ENCODE measurements around the gene FABP6. TPM values are rescaled to one million over a fixed set of nuclear protein-coding genes. Genes with fewer than 3 reads are reported as not detected.

Gene FABP6
- polyA plus RNA-seq, 2 of the 4 experiments (the other 2 are of a cell fraction): 0.75 to 0.93 TPM

DNA sequence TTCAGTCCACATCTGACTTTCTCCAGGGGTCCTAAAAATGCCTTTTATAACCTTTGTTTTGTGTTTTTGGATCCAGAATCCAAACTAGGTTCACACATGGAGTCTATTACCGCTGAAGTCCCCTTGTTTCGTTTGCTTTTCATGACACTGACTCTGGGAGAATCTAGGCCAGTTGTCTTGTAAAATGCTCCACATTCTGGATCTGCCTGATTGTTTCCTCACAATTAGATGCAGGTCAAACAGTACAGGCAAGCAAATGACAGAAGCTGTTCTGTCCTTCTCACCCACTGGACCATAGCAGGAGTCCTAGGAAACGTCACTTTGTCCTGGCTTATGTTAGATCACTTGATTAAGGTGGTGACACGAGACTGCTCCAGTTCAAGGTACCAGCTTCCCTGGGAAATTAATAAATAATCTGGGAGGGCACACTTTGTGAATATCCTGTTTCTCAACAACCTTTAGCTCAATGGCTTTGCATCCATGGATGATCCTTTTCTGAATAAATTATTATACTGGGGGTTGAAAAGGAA is 34.1 kb downstream of the FABP6 start:
- DNase-seq (ENCODE audit: low read depth in 1 of 2, low spot score in 1 of 2) (no peak), ATAC-seq (no peak), FAIRE-seq (no peak)
- Histone ChIP-seq H3K4me2 (no peak overlapping the region), H3K27ac (no peak overlapping the region), H3K4me3 (no peak overlapping the region), H3K9me3 (no peaks in the 10 kb centered on the region), H3K4me1 (no peaks in the 10 kb centered on the region)
- WGBS (ENCODE audit: missing lambda C conversion rate): 98% methylated on average over 4 of the region's 4 CpGs
- ChIA-PET POLR2A (no interaction called here), CTCF (interaction anchor here (0.6 to 1.4 kb wide), 4 partner anchors 9 to 357 kb away, joined by 3 to 4 read pairs (median 3); no protein-coding TSS in a partner anchor)
- TF ChIP-seq POLR2A (IDR thresholded peaks at IDR 0.05; ENCODE audit: low read length) (no peak), HEYL (CRISPR knock-in tag; IDR thresholded peaks at IDR 0.05) (no peak), MAZ (IDR thresholded peaks at IDR 0.05; ENCODE audit: borderline replicate concordance, low read depth, low read length) (no peak)

DNA sequence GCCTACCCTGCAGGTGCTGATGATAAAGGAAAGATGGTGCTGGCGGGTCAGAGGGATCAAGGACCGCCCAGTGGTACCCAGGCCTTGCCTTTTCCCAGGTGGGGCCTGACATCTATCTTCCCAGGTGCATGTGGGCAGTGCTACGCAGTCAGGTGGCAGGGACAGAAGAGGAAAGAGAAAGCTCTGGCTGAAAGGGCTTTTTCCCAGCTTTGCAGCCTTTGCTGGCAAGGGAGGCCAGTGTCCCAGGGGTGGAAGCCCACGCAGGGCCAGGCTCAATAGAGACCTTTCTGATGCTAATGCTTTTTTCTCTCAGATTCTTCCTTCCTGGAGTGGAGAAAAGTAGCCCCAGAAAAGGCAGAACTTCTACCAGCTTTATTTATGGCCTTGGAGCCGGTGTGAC is 36.7 kb downstream of the FABP6 start:
- FAIRE-seq: no peak
- H3K4me1 ChIP-seq: no peaks in the 10 kb centered on the region
- POLR2A ChIA-PET: interaction anchor here (0.7 kb wide), 1 partner anchor 845 kb away, joined by 5 read pairs; no protein-coding TSS in a partner anchor

DNA sequence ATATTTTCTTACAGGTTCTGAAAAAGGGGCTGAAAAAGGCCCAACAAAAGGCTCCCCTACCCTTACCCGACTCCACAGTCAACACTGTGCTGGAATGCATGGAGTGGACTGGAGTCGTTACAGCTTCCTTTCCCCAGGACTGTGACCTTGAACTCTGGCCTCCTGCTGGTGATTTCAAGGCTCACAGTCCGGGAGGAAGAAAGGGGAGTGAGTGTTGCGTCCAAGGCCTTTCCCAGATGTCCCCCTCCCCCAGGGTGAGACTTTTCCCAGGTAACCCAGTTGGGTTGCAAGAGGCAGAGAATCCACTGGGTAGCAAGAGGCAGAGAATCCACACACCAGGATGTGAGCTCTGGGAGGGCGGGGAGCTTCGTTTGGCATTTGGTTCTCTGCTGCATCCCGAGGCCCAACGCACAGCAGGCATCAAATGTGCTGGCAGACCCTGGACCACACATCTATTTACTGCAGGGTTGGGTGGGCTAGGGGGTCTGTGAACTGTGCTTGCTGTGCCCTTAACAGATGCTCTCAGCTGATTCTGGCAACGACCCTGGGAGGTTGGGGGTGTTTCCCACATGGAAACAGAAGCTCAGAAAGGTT is 37.5 kb downstream of the FABP6 start:
- POLR2A ChIA-PET: no interaction called here
- H3K9me3 ChIP-seq: no peaks in the 10 kb centered on the region
- no peak overlapping the region for H3K4me3 ChIP-seq
- TF ChIP-seq, protein P1, sequence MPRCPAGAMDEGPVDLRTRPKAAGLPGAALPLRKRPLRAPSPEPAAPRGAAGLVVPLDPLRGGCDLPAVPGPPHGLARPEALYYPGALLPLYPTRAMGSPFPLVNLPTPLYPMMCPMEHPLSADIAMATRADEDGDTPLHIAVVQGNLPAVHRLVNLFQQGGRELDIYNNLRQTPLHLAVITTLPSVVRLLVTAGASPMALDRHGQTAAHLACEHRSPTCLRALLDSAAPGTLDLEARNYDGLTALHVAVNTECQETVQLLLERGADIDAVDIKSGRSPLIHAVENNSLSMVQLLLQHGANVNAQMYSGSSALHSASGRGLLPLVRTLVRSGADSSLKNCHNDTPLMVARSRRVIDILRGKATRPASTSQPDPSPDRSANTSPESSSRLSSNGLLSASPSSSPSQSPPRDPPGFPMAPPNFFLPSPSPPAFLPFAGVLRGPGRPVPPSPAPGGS (IDR thresholded peaks at IDR 0.05): no peak
- WGBS (ENCODE audit: missing lambda C conversion rate): 75% methylated on average over 9 of the region's 9 CpGs
- ATAC-seq (peak; percentile 38 to 56; a peak in 3 of 6 replicates), DNase-seq (ENCODE audit: low read depth in 1 of 2, low spot score in 1 of 2) (no peak), FAIRE-seq (no peak)
- no peak overlapping the region for H3K27ac ChIP-seq
- CTCF ChIA-PET: interaction anchor here (0.6 to 4.6 kb wide), 5 partner anchors 8 to 79 kb away, joined by 3 to 19 read pairs (median 4); no protein-coding TSS in a partner anchor
- no peak overlapping the region for H3K4me2 ChIP-seq
- H3K4me1 ChIP-seq: no peaks in the 10 kb centered on the region

More for the DNA sequence above, 36.7 kb downstream of the FABP6 start:
- no peaks in the 10 kb centered on the region for H3K9me3 ChIP-seq
- TF ChIP-seq ZFP36 (IDR thresholded peaks at IDR 0.05; ENCODE audit: borderline replicate concordance, partially characterized antibody): no peak
- TF ChIP-seq JUNB (IDR thresholded peaks at IDR 0.05): no peak
- TF ChIP-seq RAD21 (conservative IDR thresholded peaks at IDR 0.05 in 1 of 2, IDR thresholded peaks at IDR 0.05 in 1 of 2): no peak
- TF ChIP-seq PHF8 (IDR thresholded peaks at IDR 0.05; ENCODE audit: borderline replicate concordance, low read depth): no peak
- no peak for TF ChIP-seq ZSCAN20 (CRISPR knock-in tag; IDR thresholded peaks at IDR 0.05)
- TF ChIP-seq, protein P2, sequence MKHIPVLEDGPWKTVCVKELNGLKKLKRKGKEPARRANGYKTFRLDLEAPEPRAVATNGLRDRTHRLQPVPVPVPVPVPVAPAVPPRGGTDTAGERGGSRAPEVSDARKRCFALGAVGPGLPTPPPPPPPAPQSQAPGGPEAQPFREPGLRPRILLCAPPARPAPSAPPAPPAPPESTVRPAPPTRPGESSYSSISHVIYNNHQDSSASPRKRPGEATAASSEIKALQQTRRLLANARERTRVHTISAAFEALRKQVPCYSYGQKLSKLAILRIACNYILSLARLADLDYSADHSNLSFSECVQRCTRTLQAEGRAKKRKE (CRISPR knock-in tag; IDR thresholded peaks at IDR 0.05; ENCODE audit: low read depth): no peak
- no peak for TF ChIP-seq FOSL2 (IDR thresholded peaks at IDR 0.05)
- no peak for TF ChIP-seq FOSL2 (CRISPR knock-in tag; IDR thresholded peaks at IDR 0.05)
- no peak for TF ChIP-seq POLR2A (IDR thresholded peaks at IDR 0.05; ENCODE audit: low read length)
- no peak for TF ChIP-seq CBX2 (IDR thresholded peaks at IDR 0.05; ENCODE audit: borderline replicate concordance, low read depth)
- no peak for TF ChIP-seq HOXA7 (CRISPR knock-in tag; IDR thresholded peaks at IDR 0.05)
- no peak for TF ChIP-seq KDM5A (IDR thresholded peaks at IDR 0.05)
- TF ChIP-seq, protein P3, sequence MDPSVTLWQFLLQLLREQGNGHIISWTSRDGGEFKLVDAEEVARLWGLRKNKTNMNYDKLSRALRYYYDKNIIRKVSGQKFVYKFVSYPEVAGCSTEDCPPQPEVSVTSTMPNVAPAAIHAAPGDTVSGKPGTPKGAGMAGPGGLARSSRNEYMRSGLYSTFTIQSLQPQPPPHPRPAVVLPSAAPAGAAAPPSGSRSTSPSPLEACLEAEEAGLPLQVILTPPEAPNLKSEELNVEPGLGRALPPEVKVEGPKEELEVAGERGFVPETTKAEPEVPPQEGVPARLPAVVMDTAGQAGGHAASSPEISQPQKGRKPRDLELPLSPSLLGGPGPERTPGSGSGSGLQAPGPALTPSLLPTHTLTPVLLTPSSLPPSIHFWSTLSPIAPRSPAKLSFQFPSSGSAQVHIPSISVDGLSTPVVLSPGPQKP (IDR thresholded peaks at IDR 0.05; ENCODE audit: low read depth, low read length): no peak
- TF ChIP-seq, protein P4, sequence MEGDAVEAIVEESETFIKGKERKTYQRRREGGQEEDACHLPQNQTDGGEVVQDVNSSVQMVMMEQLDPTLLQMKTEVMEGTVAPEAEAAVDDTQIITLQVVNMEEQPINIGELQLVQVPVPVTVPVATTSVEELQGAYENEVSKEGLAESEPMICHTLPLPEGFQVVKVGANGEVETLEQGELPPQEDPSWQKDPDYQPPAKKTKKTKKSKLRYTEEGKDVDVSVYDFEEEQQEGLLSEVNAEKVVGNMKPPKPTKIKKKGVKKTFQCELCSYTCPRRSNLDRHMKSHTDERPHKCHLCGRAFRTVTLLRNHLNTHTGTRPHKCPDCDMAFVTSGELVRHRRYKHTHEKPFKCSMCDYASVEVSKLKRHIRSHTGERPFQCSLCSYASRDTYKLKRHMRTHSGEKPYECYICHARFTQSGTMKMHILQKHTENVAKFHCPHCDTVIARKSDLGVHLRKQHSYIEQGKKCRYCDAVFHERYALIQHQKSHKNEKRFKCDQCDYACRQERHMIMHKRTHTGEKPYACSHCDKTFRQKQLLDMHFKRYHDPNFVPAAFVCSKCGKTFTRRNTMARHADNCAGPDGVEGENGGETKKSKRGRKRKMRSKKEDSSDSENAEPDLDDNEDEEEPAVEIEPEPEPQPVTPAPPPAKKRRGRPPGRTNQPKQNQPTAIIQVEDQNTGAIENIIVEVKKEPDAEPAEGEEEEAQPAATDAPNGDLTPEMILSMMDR (IDR thresholded peaks at IDR 0.05): no peak
- TF ChIP-seq, protein P5, sequence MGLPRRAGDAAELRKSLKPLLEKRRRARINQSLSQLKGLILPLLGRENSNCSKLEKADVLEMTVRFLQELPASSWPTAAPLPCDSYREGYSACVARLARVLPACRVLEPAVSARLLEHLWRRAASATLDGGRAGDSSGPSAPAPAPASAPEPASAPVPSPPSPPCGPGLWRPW (IDR thresholded peaks at IDR 0.05): no peak
- no peak for TF ChIP-seq NR3C1 (IDR thresholded peaks at IDR 0.05)
- no peak for TF ChIP-seq SMC3 (IDR thresholded peaks at IDR 0.05)
- TF ChIP-seq SREBF2 (IDR thresholded peaks at IDR 0.05): no peak
- CTCF ChIA-PET: interaction anchor here (0.6 to 4.6 kb wide), 8 partner anchors 9 to 244 kb away, joined by 3 to 19 read pairs (median 4); no protein-coding TSS in a partner anchor
- 99% methylated on average over 5 of the region's 5 CpGs for WGBS (ENCODE audit: missing lambda C conversion rate)
- no peak for ATAC-seq
- no peak overlapping the region for H3K4me3 ChIP-seq
- no peak for DNase-seq (ENCODE audit: low read depth in 1 of 2, low spot score in 1 of 2)
- H3K27ac ChIP-seq: no peak overlapping the region
- no peak overlapping the region for H3K4me2 ChIP-seq

Measured in A549 (cell line).